A549 treated with CpdA at 1 μM for 4 hours (cell line): ENCODE data around the gene COG2. TPM values are rescaled to one million over a fixed set of nuclear protein-coding genes. Genes with fewer than 3 reads are reported as not detected.

Experiments
- total RNA-seq: library from RNA; stranded (reverse); fragments of 200-300 nt; extraction: Qiagen RNA extraction; gene quantifications from 5 replicates; pipeline ENCODE4 v1.2.3, GENCODE V29; 2022; ENCODE audit warnings: low read depth

COG2 gene, protein sequence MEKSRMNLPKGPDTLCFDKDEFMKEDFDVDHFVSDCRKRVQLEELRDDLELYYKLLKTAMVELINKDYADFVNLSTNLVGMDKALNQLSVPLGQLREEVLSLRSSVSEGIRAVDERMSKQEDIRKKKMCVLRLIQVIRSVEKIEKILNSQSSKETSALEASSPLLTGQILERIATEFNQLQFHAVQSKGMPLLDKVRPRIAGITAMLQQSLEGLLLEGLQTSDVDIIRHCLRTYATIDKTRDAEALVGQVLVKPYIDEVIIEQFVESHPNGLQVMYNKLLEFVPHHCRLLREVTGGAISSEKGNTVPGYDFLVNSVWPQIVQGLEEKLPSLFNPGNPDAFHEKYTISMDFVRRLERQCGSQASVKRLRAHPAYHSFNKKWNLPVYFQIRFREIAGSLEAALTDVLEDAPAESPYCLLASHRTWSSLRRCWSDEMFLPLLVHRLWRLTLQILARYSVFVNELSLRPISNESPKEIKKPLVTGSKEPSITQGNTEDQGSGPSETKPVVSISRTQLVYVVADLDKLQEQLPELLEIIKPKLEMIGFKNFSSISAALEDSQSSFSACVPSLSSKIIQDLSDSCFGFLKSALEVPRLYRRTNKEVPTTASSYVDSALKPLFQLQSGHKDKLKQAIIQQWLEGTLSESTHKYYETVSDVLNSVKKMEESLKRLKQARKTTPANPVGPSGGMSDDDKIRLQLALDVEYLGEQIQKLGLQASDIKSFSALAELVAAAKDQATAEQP
- 18.2 to 22.1 TPM (median 19.6 TPM) in 5 replicates for total RNA-seq

DNA sequence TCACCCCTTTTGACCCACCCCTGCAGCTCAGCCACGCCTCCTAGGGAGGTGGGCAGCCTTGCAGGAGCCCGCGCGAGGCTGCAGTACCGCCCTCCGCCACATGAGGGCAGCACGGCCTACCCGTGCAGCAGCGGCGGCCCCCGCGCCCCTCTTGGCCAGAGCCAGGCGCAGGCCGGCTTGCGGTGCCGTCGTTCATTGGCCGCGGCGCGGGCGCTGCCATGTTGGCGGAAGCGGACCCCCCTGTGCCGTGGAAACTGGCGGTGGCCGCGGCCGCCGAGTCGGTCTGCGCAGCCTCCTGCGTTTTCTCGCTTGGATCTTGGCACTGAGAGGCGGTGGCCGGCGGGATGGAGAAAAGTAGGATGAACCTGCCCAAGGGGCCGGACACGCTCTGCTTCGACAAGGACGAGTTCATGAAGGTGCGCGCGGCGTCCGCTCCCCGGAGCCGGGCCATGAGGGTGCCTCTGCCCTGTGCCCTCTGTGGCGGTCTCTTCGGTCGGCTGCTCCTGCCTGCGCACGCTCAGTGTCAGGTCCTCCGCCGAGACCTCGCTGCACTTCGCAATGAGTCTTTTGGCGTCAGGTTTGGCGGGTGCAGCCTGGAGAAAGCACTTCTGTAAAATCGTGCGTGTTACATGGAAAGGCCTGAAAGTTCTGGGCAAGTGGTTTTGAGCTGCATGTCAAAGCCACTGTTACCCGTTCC is at the start of gene COG2:
TSS of gene COG2 (plus strand) at position 219 of the 697 bp plus-strand sequence. CDS start at position 345, 126 bp downstream.

GRCh38 chr1:230713915-230714764 is 71.9 kb downstream of the COG2 start, which contains the start of gene AGT:
Gene AGT (minus strand): TSS chr1:230714122. CDS start chr1:230710823, 3,299 bp downstream.

Other genes starting within 250 kb of the COG2 start
- gene PGBD5, start 216.1 kb upstream of the COG2 start, total RNA-seq = 0.15 to 0.83 TPM (median 0.76 TPM) in 5 replicates
- gene AGT, start 71.6 kb downstream of the COG2 start, total RNA-seq = 0.06 to 0.20 TPM (median 0.08 TPM) in 5 replicates
- not detected in 5 replicates for gene CAPN9, start 104.9 kb downstream of the COG2 start, total RNA-seq
- gene C1orf198, start 226.0 kb downstream of the COG2 start, total RNA-seq = 14.8 to 19.6 TPM (median 17.2 TPM) in 5 replicates